ENCODE data around the gene WDR1.

The WDR1 gene

GRCh38 chr4:10115271-10115796 lies 1.3 kb downstream of the WDR1 start:
- DNase-seq: no peak

DNA sequence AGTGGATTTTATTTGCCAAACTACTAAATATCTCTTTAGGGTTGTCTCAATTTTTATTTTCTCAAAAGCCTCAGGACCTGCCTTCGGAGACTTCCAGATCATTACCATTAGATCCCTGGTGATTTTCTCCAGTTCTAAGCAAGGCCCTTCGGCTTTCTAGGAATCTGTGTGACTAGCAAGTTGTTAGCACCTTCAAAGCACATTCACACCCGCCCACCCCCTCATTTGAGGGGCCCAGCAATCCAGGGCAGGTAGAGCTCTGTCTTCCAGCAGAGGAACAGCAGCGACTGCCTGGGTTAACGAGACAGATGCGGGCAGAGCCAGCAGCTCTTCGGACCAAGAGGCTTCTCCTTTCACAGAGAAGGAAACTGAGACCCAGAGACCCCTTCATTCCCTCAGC lies 2.0 kb downstream of the WDR1 start:
- DNase-seq: no peak

GRCh38 chr4:10114147-10114546 lies 2.5 kb downstream of the WDR1 start:
- DNase-seq: no peak

GRCh38 chr4:10113362-10114047 lies 3.1 kb downstream of the WDR1 start:
- no peak for DNase-seq

DNA sequence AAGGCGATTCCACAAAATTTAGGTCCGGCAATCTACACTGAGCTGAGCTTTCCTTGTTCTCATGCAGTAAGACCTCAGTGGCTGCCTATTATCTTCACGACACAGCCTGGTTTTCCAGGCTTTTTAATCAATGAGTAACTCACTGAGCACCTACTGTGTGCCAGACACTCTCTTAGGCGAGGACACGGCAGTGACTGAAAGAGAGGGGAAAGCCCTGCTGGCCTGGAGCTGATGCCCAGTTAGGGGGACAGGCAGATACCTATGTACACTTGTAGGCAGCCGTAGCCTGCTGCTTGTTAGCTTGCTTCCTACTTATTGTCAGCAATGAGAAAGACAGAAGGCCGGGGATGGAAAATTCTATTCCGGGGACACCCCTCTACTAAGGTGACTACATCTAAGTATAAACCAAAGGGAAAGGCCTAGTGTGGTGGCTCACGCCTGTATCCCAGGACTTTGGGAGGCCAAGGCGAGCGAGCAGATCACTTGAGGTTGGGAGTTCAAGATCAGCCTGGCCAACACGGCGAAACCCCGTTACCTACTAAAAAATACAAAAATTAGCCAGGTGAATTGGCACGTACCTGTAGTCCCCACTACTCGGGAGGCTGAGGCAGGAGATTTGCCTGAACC lies 3.8 kb downstream of the WDR1 start:
- no peak for DNase-seq

GRCh38 chr4:10111067-10111801 lies 5.4 kb downstream of the WDR1 start:
- no peak for DNase-seq

DNA sequence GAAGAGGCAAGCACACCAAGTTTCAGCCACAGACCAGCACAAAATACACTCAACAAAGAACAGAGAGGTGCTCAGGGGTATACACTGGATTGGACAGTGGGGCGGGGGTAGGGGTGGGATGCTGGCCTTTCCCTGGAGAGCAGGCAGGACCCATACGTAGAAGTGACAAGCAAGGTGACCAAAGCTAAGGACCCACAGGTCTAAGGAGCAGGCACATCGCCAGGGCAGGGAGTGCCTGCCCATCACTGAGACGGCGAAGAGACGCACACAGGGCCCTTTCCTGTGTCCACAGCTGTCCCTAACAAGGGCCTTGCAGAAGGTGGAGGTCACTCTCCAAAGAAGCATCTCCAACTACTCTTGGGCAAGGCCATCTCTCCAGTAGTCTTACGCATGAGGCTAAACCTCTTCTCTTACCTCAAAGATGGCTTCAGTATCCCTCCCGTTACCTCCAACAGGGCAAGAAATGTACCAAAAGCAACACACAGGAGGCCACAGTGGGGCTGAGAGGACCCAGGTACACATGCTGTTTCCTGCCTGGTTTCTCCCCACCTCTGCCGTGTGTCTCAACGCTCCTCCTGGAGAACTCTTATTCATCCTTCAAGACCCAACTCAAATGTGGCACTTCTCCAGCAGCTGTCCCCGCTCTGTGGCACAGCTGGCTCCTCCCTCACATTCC lies 6.5 kb downstream of the WDR1 start:
- DNase-seq: no peak

DNA sequence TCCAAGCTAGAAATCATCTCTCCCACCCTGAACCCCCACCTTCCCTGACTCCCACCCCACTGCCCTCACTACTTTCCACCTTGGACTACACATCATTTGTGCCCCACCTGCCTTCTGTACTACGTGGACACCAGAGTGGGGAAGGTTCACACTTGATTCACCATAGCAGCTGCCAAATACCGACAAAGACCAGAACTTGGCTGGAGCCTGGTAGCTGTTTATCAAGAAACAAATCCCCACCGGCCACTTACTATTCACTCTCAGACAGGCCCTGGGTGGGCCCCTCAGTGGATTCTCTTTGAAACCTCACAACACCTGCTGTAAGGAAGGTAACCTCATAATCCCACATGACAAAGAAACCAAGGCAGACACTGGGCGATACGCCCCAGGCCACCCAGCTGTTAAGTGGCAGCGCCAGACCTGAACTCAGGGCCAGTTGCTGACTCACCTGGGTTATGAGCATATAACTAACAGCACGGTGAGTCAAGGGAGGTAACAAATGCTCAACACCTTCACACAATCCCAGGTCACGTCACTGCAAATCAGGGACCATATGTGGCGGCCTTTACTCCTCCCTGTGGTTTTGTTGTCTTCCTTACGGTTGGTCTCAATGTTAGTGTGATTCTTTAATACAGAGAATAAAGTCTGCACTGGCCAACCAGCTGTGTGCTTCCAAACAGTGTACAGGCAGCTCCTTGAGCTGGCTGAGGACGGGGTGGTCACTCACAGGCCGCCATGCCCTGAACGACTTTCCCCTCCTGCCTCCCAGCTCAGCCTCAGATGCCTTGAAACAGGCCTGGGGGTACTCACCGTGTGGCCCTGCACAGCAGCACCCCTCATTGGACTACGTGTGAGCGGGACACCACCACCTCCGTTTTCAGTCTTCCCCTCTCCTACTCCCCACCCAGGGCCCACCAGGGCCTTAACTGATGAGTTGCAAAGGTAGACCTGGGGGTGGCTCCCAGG lies 7.5 kb downstream of the WDR1 start:
- DNase-seq: no peak

GRCh38 chr4:10108391-10108790 lies 8.2 kb downstream of the WDR1 start:
- DNase-seq: no peak

GRCh38 chr4:10107111-10108091 lies 9.2 kb downstream of the WDR1 start:
- no peak for DNase-seq

- DNase-seq: no peak
Observed at GRCh38 chr4:10106421-10107039, 10.1 kb downstream of the WDR1 start.

- DNase-seq: no peak
Observed at GRCh38 chr4:10105920-10106319, 10.7 kb downstream of the WDR1 start.

DNA sequence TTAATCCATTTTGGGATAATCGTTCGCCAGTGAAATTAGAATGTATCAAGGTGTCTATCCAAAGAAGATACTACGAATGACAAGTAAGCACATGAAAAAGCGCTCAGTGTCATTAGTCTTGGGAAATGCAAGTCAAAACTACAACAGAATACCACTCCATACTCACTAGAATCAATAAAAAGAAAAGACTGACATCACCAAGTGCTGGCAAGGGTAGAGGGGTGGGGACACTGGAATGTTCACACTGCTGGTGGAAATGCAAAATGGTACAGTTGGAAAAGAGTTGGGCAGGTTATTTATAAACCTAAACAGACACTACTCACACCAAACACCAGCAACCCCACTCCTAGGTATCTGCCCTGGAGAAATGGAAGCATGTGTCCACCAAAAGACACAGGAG lies 11.2 kb downstream of the WDR1 start:
- no peak for DNase-seq

- DNase-seq: no peak
Observed at GRCh38 chr4:10104991-10105276, 11.7 kb downstream of the WDR1 start.

- DNase-seq: no peak
Observed at GRCh38 chr4:10104211-10104990, 12.2 kb downstream of the WDR1 start.

- DNase-seq: no peak
Observed at GRCh38 chr4:10102474-10103332, 13.9 kb downstream of the WDR1 start.

- DNase-seq: no peak
Observed at GRCh38 chr4:10101671-10102473, 14.7 kb downstream of the WDR1 start.

Measured in right kidney (tissue), 1 donor.